Peyer's patch (tissue), 4 donors: ENCODE measurements around the gene WTIP.

Source experiments
- POLR2A ChIP-seq, 2 donors: fragments of 450-650 bp; IDR thresholded peaks; one replicate each; pipeline ENCODE4 v1.5.1; 2017; ENCODE audit warnings: antibody characterized with exemption in 2 of 2, mild to moderate bottlenecking in 2 of 2, moderate library complexity in 2 of 2
- TF ChIP-seq, protein P1 (sequence below), 6 experiments: fragments of 450-650 bp in 4 of 6; fragments of 200-600 bp in 2 of 6; sonication (generic) in 1 of 6; IDR thresholded peaks; one replicate each; pipeline ENCODE4 v1.5.1; 2017 to 2019; ENCODE audit warnings: antibody characterized with exemption in 6 of 6, mild to moderate bottlenecking in 3 of 6, moderate library complexity in 1 of 6

- TF ChIP-seq, protein P1, sequence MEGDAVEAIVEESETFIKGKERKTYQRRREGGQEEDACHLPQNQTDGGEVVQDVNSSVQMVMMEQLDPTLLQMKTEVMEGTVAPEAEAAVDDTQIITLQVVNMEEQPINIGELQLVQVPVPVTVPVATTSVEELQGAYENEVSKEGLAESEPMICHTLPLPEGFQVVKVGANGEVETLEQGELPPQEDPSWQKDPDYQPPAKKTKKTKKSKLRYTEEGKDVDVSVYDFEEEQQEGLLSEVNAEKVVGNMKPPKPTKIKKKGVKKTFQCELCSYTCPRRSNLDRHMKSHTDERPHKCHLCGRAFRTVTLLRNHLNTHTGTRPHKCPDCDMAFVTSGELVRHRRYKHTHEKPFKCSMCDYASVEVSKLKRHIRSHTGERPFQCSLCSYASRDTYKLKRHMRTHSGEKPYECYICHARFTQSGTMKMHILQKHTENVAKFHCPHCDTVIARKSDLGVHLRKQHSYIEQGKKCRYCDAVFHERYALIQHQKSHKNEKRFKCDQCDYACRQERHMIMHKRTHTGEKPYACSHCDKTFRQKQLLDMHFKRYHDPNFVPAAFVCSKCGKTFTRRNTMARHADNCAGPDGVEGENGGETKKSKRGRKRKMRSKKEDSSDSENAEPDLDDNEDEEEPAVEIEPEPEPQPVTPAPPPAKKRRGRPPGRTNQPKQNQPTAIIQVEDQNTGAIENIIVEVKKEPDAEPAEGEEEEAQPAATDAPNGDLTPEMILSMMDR (IDR thresholded peaks at IDR 0.05): no peak
- TF ChIP-seq POLR2A (IDR thresholded peaks at IDR 0.05): no peak
Observed at GRCh38 chr19:34540811-34541557, 59.4 kb downstream of the WTIP start.
